ENCODE measurements around the gene IQSEC3.
A peak's percentile ranks its signal among the peaks of the same experiment; 100 is the strongest.
"Not testable (repeated sequence)": the region's sequence is repeated elsewhere in the genome, so short reads cannot be mapped to it uniquely, and the experiment has no call there.

IQSEC3 gene

GRCh38 chr12:203074-203461, 136.5 kb downstream of the IQSEC3 start:
- DNase-seq: no peak

- DNase-seq: peak; percentile 64
Observed at GRCh38 chr12:203462-204260, 137.1 kb downstream of the IQSEC3 start.

- DNase-seq: no peak
Observed at GRCh38 chr12:204261-204678, 137.7 kb downstream of the IQSEC3 start.

- no peak for DNase-seq
Observed at GRCh38 chr12:205026-205425, 138.5 kb downstream of the IQSEC3 start.

GRCh38 chr12:206746-207440, 140.3 kb downstream of the IQSEC3 start:
- DNase-seq: no peak

DNA sequence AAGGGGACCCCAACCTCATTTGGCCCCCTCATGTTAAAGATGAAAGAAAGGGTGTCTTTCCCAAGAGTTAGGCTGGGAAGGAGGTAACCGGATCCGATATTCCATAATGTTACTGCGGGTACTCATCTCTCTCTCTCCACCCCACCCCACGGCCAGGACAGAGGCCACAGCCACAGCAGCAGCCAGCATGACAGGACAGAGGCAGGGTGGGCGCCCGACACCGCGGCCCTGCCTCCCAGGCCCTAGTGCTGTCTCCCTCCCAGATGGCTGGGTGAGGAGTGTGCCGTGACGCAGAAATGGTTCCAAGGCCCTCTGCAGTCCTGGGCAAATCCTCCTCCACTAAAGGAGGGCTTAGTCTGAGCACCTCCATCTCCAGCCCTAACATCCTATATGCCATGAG, 141.2 kb downstream of the IQSEC3 start:
- DNase-seq: no peak

- no peak for DNase-seq
Observed at GRCh38 chr12:208813-209212, 142.2 kb downstream of the IQSEC3 start.

DNA sequence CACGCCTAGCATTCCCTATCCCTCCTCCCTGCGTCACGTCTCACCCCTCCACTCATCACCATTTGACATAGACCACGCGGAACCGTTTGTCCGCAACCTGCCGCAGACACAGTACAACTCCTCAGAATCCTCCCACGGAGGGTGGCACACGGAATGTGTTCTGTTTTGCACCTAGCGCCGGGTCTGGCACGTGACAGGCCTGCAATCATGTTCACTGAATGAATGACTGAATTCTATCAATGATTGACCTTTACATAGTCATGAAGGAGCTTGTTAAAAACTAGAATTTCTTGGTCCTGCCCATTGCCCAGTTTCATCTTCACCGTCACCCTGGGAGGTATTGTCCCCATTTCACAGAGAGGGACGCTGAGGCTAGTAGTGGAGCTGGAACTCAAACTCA, 142.7 kb downstream of the IQSEC3 start:
- DNase-seq: no peak

GRCh38 chr12:209851-210250, 143.3 kb downstream of the IQSEC3 start:
- DNase-seq: no peak

- no peak for DNase-seq
Observed at GRCh38 chr12:210277-211141, 143.9 kb downstream of the IQSEC3 start.

GRCh38 chr12:211142-211465, 144.5 kb downstream of the IQSEC3 start:
- no peak for DNase-seq

DNA sequence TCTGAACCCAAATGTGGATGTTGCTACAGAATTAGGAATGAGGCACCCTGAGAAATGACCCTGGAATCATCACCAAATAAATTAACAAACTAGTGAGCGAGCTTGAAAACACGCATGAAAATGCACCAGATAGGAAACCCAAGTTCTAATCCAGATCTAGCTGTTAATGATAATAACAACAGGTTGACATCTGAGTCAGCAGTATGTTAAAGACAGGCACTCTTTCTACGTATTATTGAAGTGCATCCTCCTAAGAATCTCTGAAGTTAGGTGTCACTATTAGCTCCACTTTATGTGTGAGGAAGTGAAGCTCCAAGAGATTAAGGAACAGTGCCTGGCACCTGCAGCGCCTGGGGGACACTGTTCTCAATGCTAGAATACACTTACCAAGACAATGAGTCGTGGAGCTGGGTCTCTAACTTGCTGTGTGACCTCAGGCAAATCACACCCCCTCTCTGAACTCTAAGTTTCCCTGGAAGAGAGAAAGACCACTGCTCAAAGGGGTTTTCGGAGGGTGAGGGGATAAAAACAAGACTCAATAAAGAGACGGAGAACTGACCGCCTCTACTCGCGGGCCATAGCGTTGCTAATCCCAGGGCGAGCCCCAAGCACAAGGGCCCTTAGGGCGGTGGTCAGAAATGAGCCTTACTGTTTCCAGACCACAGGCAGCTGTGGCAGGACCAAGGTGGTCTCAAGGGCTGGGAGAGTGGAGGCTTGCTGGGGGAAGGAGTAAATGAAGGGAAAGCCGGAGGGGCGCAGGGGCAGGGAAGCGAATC, 145.3 kb downstream of the IQSEC3 start:
- no peak for DNase-seq

- no peak for DNase-seq
Observed at GRCh38 chr12:212415-212714, 145.8 kb downstream of the IQSEC3 start.

GRCh38 chr12:212715-213526, 146.4 kb downstream of the IQSEC3 start:
- no peak for DNase-seq

GRCh38 chr12:213527-213932, 147.0 kb downstream of the IQSEC3 start:
- no peak for DNase-seq

DNA sequence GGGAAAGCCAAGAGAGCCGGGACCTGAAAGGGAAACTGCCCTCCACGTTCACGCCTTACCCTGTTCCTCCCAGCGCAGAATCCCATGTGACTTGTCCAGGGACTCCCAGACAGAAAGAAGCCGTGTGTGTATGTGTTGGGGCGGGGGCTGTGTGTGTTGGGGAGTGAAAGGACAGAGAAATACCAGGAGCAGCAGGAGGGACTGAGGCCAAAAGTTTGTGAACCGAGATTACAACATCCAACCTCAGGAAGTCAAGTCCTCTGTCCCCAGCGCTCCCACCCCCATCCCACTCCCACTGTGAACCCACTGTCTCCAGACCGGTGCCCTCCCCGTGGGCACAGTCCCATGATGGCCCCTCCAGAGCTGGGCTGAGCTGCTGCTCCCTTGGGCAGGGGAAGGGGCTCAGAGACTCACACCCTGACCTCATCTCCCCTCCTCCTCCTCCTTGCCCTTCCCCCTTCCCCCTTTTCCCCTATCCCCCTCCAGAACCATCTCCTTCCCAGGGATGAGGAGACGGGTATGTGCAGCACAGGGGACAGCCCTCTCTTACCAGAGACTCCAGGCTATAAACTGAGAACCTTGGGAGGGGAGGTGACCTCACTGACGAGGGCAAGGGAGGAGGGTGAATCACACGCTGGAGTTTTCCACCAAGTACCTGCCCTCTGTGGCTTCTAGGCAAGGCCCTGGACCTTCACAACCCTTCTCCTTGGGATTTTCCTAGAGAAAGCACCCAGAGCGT, 147.6 kb downstream of the IQSEC3 start, which contains the start of gene SLC6A12:
TSS of gene SLC6A12 (minus strand) at position 155 of the 739 bp plus-strand sequence. CDS start 4,171 bp downstream, outside the sequence.
- DNase-seq: no peak

DNA sequence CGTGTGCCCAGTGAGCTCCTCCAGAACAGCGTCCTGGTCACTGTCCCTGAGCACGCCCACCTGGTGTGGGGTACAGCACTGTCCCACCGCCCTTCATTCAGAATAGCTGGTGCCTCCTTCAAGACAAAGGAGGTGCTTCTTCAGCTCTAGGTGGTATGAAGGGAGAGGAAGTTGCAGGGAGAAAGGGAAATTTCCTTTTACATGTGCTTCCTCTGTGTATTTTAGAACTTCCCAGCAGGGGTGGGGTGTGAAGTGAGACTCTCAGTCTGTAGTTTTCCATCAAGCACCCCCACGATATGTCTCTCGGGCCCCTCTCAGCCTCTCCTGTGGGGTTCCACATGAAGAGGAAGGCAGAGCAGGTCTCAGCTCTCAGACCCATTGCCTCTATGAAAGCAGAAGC, 148.5 kb downstream of the IQSEC3 start:
- no peak for DNase-seq

DNA sequence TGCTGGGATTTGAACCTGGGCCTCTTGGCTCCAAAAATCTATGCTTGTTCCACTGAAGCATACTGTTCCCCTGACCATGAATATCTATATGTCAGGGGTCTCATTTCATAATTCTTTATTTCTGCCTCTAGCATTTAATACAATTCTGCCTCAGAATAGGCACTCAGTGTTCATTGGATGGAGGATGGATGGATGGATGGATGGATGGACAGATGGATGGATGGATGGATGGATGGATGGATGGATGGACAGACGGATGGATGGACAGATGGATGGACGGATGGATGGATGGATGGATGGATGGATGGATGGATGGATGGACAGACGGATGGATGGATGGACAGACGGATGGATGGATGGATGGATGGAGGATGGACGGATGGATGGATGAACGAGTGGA, 150.5 kb downstream of the IQSEC3 start:
- DNase-seq: not testable (repeated sequence)

- no peak for DNase-seq
Observed at GRCh38 chr12:218221-218620, 151.7 kb downstream of the IQSEC3 start.

- no peak for DNase-seq
Observed at GRCh38 chr12:218728-219590, 152.4 kb downstream of the IQSEC3 start.
